Muscle of leg (tissue), 11 donors: ENCODE results near the gene TRAPPC6A. TPM values are rescaled to one million over a fixed set of nuclear protein-coding genes. Genes with fewer than 3 reads are reported as not detected.

Experiments used
- DNase-seq: peaks from one replicate; pipeline ENCODE4 v3.0.0; 2013
- H3K27ac ChIP-seq: one replicate; pipeline ENCODE4 v1.5.1; 2013; ENCODE audit warnings: mild to moderate bottlenecking, low read length, control low read depth
- H3K27me3 ChIP-seq: one replicate; pipeline ENCODE4 v1.6.1; 2013; ENCODE audit warnings: low read length; ENCODE audit not compliant: control insufficient read depth, insufficient read depth
- H3K36me3 ChIP-seq: one replicate; pipeline ENCODE4 v1.6.1; 2013; ENCODE audit warnings: low read length; ENCODE audit not compliant: control insufficient read depth, insufficient read depth
- H3K4me1 ChIP-seq: one replicate; pipeline ENCODE4 v1.6.1; 2013; ENCODE audit warnings: low read length; ENCODE audit not compliant: control insufficient read depth, insufficient read depth
- H3K4me3 ChIP-seq: one replicate; pipeline ENCODE4 v1.5.1; 2013; ENCODE audit warnings: low read length, control low read depth
- H3K9me3 ChIP-seq: replicated peaks from 2 replicates; pipeline ENCODE4 v1.6.1; 2013; ENCODE audit warnings: low read depth, low read length; ENCODE audit not compliant: control insufficient read depth
- WGBS: methylation state at CpG from one replicate; pipeline ENCODE4 v1.1.5; 2013; ENCODE audit warnings: missing lambda C conversion rate; ENCODE audit not compliant: insufficient coverage; 5-methylcytosine and 5-hydroxymethylcytosine counted together
- polyA plus RNA-seq, 8 donors: library from polyadenylated mRNA; unstranded; fragments of 120-200 nt; gene quantifications; one replicate each; pipeline versions ENCODE4 v1.2.1 to v1.2.3, GENCODE V29; 2013; ENCODE audit warnings: inconsistent platforms in 1 of 8, low replicate concordance in 1 of 8; ENCODE audit not compliant: insufficient read length in 8 of 8, insufficient read depth in 1 of 8
- total RNA-seq: library from RNA; stranded (reverse); fragments of 120-200 nt; gene quantifications from one replicate; pipeline ENCODE4 v1.2.4, GENCODE V29; 2013

Gene TRAPPC6A
- total and polyA plus RNA-seq, 9 donors, result 18.4 to 31.6 (median 25.1) TPM

- 91% methylated on average over 30 of the region's 33 CpGs for WGBS
- H3K27me3 ChIP-seq, result no peaks in the 10 kb centered on the region
- peaks cover 55% of the 10 kb centered on the region for H3K36me3 ChIP-seq
- no peak overlapping the region for H3K4me3 ChIP-seq
- no peaks in the 10 kb centered on the region for H3K9me3 ChIP-seq
- DNase-seq, result no peak
- no peak overlapping the region for H3K27ac ChIP-seq
- peaks cover 14% of the 10 kb centered on the region for H3K4me1 ChIP-seq
Measured at GRCh38 chr19:45142016-45142725, 35.9 kb downstream of the TRAPPC6A start.

- Histone ChIP-seq H3K4me1 (peaks cover 22% of the 10 kb centered on the region), H3K27ac (no peak overlapping the region), H3K36me3 (peaks cover 49% of the 10 kb centered on the region), H3K27me3 (no peaks in the 10 kb centered on the region), H3K4me3 (no peak overlapping the region), H3K9me3 (no peaks in the 10 kb centered on the region)
- 98% methylated on average over 10 of the region's 28 CpGs for WGBS
- DNase-seq, result no peak
Measured at GRCh38 chr19:45141203-45141900, 36.7 kb downstream of the TRAPPC6A start.

GRCh38 chr19:45140533-45140932 is 37.5 kb downstream of the TRAPPC6A start:
- Histone ChIP-seq H3K9me3 (no peaks in the 10 kb centered on the region), H3K27ac (no peak overlapping the region), H3K4me1 (peaks cover 30% of the 10 kb centered on the region), H3K36me3 (peaks cover 43% of the 10 kb centered on the region), H3K4me3 (no peak overlapping the region), H3K27me3 (no peaks in the 10 kb centered on the region)
- no peak for DNase-seq
- 92% methylated on average over 11 of the region's 11 CpGs for WGBS

DNA sequence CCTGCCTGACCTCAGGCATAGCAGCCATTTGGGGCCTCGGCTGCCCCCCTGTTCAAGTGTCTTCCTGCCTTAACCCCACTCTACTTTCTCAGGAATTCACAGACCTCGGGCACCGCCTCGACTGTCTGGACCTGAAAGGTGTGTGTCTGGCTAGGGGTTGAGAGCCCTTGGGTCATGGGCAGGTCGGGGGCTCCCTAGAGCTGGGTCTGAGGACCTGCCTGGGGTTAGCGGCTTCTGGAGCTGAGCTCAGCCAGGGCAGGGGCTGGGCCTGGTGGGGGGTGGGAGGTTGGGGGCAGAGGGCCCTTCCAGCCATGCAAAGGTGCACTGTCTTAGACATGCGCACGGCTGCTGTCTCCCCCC is 37.9 kb downstream of the TRAPPC6A start:
- no peaks in the 10 kb centered on the region for H3K9me3 ChIP-seq
- peaks cover 42% of the 10 kb centered on the region for H3K36me3 ChIP-seq
- no peak overlapping the region for H3K4me3 ChIP-seq
- H3K27ac ChIP-seq, result no peak overlapping the region
- no peak for DNase-seq
- no peaks in the 10 kb centered on the region for H3K27me3 ChIP-seq
- WGBS, result 94% methylated on average over 3 of the region's 8 CpGs
- H3K4me1 ChIP-seq, result peaks cover 32% of the 10 kb centered on the region

DNA sequence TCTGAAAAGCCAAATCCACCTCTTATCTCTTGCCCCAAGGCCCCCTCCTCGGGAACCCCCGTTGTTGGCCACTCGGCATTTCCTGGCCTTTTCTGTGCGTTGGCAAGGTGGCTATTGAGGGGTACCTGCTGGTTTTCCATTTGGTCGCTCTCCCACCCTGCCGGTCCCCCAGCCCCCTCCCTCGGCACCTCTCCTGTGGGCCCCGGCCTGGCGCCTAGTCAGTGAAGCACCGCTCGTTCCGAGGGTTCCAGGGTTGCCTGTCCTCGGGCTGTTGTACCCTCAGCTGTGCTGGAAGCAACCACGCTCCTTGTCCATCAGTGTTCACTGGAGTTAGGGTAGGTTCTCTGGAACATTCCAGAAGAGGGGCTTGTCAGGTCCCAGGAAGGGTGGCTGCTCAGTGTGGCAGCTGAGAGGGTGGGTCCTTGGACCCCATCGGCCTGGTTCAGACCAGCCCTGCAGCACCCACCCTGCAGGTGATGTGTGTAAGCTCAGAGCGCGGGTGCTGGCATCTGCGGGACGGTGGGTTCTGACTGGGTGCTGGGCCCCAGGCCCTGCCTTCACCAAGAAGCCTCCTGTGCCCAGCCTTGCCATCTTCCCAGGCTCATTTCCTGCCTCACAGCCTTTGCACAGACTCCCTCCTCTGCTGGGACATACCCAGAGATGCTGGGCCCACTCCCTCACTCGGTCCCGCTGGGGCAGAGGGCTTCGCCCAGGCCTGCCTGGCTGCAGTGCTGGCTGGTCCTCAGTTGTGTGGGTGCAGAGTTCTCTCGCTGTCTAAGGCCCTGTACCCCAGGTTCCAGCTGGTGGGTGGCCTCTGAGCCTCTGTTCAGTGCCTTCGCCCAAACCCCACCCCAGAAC is 38.5 kb downstream of the TRAPPC6A start:
- peaks cover 39% of the 10 kb centered on the region for H3K36me3 ChIP-seq
- H3K4me1 ChIP-seq, result peaks cover 32% of the 10 kb centered on the region
- DNase-seq, result no peak
- 96% methylated on average over 19 of the region's 24 CpGs for WGBS
- H3K4me3 ChIP-seq, result no peak overlapping the region
- H3K27me3 ChIP-seq, result no peaks in the 10 kb centered on the region
- H3K9me3 ChIP-seq, result no peaks in the 10 kb centered on the region
- no peak overlapping the region for H3K27ac ChIP-seq

GRCh38 chr19:45138303-45138751 is 39.7 kb downstream of the TRAPPC6A start:
- Histone ChIP-seq H3K4me3 (no peak overlapping the region), H3K27ac (peak overlapping the region; percentile 85), H3K36me3 (peaks cover 29% of the 10 kb centered on the region), H3K4me1 (peaks cover 32% of the 10 kb centered on the region), H3K9me3 (no peaks in the 10 kb centered on the region), H3K27me3 (no peaks in the 10 kb centered on the region)
- 64% methylated on average over 7 of the region's 11 CpGs for WGBS
- DNase-seq, result no peak

DNA sequence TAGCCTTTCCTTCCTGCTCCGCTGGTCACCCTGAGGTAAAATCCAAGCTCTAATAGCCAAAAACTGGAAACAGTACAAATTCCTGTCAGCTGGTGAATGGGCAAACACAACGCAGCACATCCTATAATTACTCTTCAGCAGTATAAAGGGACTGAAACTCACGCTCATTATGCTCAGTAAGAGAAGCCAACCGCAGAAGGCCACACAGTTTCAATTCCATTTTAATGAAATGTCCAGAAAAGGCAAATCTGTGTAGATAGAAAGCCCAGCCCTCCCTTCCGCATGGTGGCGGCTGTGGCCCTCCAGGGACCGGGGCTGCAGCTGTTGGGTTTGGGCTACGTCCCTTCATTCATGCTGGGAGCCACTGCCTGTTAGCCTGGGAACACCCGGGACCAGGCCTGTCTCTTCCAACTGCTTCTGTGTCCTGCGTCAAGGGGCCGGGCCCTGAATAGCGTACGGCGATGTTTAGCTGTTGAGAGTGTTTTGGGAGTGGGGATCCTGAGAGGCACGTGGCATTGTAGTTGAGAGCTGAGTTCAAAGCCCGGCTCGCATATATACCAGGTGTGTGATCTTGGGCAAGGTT is 40.8 kb downstream of the TRAPPC6A start:
- peaks cover 23% of the 10 kb centered on the region for H3K36me3 ChIP-seq
- peaks cover 32% of the 10 kb centered on the region for H3K4me1 ChIP-seq
- no peaks in the 10 kb centered on the region for H3K27me3 ChIP-seq
- WGBS, result 22% methylated on average over 4 of the region's 17 CpGs
- no peaks in the 10 kb centered on the region for H3K9me3 ChIP-seq
- DNase-seq, result peak; percentile 90
- H3K27ac ChIP-seq, result peak overlapping the region; percentile 85
- H3K4me3 ChIP-seq, result no peak overlapping the region

DNA sequence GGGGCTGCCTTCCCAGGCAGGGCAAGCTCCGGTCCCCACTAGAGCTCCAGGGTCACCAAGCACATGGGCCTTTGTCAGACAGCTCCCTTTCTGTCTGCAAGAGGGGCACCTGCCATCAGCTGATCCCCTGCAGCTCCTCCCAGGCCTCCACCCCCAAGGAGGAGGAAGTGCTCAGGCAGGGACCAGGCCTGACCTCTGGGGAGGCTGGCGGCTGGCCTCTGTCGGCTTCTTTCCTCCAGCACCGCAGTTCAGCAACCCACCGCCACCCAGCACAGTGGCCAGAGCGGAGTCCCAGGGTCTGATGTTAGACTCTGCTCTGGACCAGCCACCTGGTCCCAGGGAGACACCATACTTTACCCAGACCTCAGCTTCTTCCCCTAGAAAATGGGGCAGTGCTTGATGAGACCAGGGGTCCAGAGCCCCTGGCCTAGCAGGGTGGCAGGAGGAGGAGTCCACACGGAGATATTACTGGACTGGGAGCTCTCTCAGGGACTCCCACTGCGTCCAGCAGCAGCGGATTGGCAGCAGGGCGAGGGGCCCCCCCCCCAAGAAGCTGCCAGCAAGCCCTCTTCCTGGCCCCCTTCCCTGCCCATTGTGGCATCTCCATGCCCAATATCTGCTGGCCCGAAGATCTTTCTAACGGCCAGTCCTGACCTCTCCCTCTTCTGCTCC is 41.4 kb downstream of the TRAPPC6A start:
- WGBS, result 66% methylated on average over 12 of the region's 12 CpGs
- no peaks in the 10 kb centered on the region for H3K9me3 ChIP-seq
- peak overlapping the region; percentile 85 for H3K27ac ChIP-seq
- peaks cover 20% of the 10 kb centered on the region for H3K36me3 ChIP-seq
- H3K4me1 ChIP-seq, result peaks cover 32% of the 10 kb centered on the region
- DNase-seq, result no peak
- H3K4me3 ChIP-seq, result no peak overlapping the region
- H3K27me3 ChIP-seq, result no peaks in the 10 kb centered on the region

DNA sequence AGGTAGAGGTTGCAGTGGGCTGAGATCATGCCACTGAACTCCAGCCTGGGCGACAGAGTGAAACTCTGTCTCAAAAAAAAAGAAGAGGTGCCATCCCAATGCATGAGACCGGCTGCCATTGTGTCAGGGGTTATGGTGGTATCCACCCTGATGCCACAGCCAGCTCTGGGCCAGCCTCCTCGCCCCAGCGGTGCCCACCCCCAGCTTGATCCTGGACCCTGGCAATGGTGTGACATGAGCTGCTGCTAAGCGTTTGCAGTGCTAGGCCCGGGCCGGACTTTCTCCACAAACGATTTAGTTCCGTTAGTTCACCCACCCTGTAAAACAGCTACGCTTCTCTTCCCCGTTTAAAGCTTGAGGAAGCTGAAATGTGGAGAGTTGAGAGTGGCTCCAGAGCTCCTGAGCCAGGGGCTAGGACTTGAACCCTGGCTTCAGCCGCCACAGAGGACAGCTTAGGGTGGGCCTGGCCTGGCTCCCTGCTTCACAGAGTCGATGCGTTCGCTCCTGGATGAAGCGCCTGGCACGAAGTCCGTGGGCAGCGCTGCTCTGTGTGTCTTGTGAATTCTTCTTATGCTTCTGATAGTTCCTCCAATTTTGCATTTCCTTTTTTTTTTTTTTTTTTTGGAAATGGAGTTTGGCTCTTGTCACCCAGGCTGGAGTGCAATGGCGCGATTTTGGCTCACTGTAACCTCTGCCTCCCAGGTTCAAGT is 42.7 kb downstream of the TRAPPC6A start:
- no peaks in the 10 kb centered on the region for H3K9me3 ChIP-seq
- H3K27ac ChIP-seq, result no peak overlapping the region
- 94% methylated on average over 7 of the region's 21 CpGs for WGBS
- no peak for DNase-seq
- peaks cover 8% of the 10 kb centered on the region for H3K36me3 ChIP-seq
- no peak overlapping the region for H3K4me3 ChIP-seq
- H3K27me3 ChIP-seq, result no peaks in the 10 kb centered on the region
- H3K4me1 ChIP-seq, result peaks cover 32% of the 10 kb centered on the region
